ENCODE data around the gene FBXW8. TPM values are rescaled to one million over a fixed set of nuclear protein-coding genes. Genes with fewer than 3 reads are reported as not detected.

The FBXW8 gene
- total RNA-seq, 1 experiment from 2014 or later = 15.6 TPM

GRCh38 chr12:116929885-116930284 lies 19.1 kb downstream of the FBXW8 start:
- POLR2A ChIA-PET = no interaction called here
- no peak for ATAC-seq

GRCh38 chr12:116931665-116932064 lies 20.9 kb downstream of the FBXW8 start:
- Mint-ChIP-seq H3K27ac (no peak overlapping the region), H3K36me3 (peaks cover 28% of the 10 kb centered on the region), H3K9me3 (peaks cover 10% of the 10 kb centered on the region), H3K4me1 (0 out of 2 replicates have a peak, but pooled peaks cover under 1% of the 10 kb centered on the region), H3K27me3 (ENCODE audit: low read depth) (no peaks in the 10 kb centered on the region; the same call in 1 of the 2 replicates), H3K4me3 (no peak overlapping the region)
- POLR2A ChIA-PET = no interaction called here
- no peak for DNase-seq (ENCODE audit: low spot score)
- no peak for TF ChIP-seq E2F1 (CRISPR knock-in tag; IDR thresholded peaks at IDR 0.05)
- TF ChIP-seq ZNF317 (CRISPR knock-in tag; IDR thresholded peaks at IDR 0.05; ENCODE audit: borderline replicate concordance, low read depth) = no peak
- no peak for TF ChIP-seq USF1 (CRISPR knock-in tag; IDR thresholded peaks at IDR 0.05)
- no peak for TF ChIP-seq ZNF219 (CRISPR knock-in tag; IDR thresholded peaks at IDR 0.05; ENCODE audit: borderline replicate concordance)
- no peak for TF ChIP-seq NR3C1 (CRISPR knock-in tag; conservative IDR thresholded peaks at IDR 0.05; ENCODE audit: low read depth)
- no peak for TF ChIP-seq FOXK1 (CRISPR knock-in tag; IDR thresholded peaks at IDR 0.05)
- TF ChIP-seq ZBTB21 (CRISPR knock-in tag; IDR thresholded peaks at IDR 0.05; ENCODE audit: borderline replicate concordance) = no peak
- no peak for TF ChIP-seq ZNF138 (CRISPR knock-in tag; conservative IDR thresholded peaks at IDR 0.05)
- TF ChIP-seq FOXP1 (CRISPR knock-in tag; IDR thresholded peaks at IDR 0.05; ENCODE audit: borderline replicate concordance) = no peak
- TF ChIP-seq KAT7 (CRISPR knock-in tag; IDR thresholded peaks at IDR 0.05; ENCODE audit: borderline replicate concordance) = no peak
- TF ChIP-seq ZNF416 (CRISPR knock-in tag; IDR thresholded peaks at IDR 0.05) = no peak
- no peak for TF ChIP-seq CTCF (IDR thresholded peaks at IDR 0.05)
- TF ChIP-seq IRF2 (CRISPR knock-in tag; IDR thresholded peaks at IDR 0.05; ENCODE audit: borderline replicate concordance, low read depth) = no peak
- no peak for TF ChIP-seq NFATC4 (CRISPR knock-in tag; IDR thresholded peaks at IDR 0.05)
- TF ChIP-seq PREB (CRISPR knock-in tag; IDR thresholded peaks at IDR 0.05; ENCODE audit: borderline replicate concordance) = no peak
- no peak for TF ChIP-seq STAT6 (CRISPR knock-in tag; conservative IDR thresholded peaks at IDR 0.05; ENCODE audit: low read depth)
- no peak for TF ChIP-seq ZNF512 (CRISPR knock-in tag; IDR thresholded peaks at IDR 0.05; ENCODE audit: borderline replicate concordance)
- no peak for TF ChIP-seq ZSCAN18 (CRISPR knock-in tag; IDR thresholded peaks at IDR 0.05)
- ATAC-seq = no peak
- CTCF ChIA-PET = interaction anchor here (1.1 to 1.3 kb wide), 2 partner anchors 69 to 189 kb away, joined by 3 read pairs; no protein-coding TSS in a partner anchor

More at GRCh38 chr12:116929885-116930284, 19.1 kb downstream of the FBXW8 start:
- Mint-ChIP-seq H3K27ac (no peak overlapping the region), H3K36me3 (peaks cover 12% of the 10 kb centered on the region), H3K27me3 (ENCODE audit: low read depth) (no peaks in the 10 kb centered on the region), H3K4me3 (no peak overlapping the region), H3K4me1 (peaks cover 7% of the 10 kb centered on the region), H3K9me3 (no peaks in the 10 kb centered on the region)
- CTCF ChIA-PET = no interaction called here
- DNase-seq (ENCODE audit: low spot score) = no peak
- no peak for TF ChIP-seq CDX4 (CRISPR knock-in tag; IDR thresholded peaks at IDR 0.05; ENCODE audit: borderline replicate concordance)

Measured in WTC11 (cell line).